ENCODE results near the gene BANF1. TPM values are rescaled to one million over a fixed set of nuclear protein-coding genes. Genes with fewer than 3 reads are reported as not detected.
A peak's percentile ranks its signal among the peaks of the same experiment; 100 is the strongest.

The BANF1 gene, protein sequence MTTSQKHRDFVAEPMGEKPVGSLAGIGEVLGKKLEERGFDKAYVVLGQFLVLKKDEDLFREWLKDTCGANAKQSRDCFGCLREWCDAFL
- total RNA-seq, result 100 to 1,000 TPM in 1 of 5 donors, 10 to 100 TPM in 4; 70.9 to 101 (median 82.6) TPM
- 17.4 TPM for total RNA-seq (2013)
- total RNA-seq, result 9.6 to 68.6 (median 18.5) reads per million in 29 experiments

DNA sequence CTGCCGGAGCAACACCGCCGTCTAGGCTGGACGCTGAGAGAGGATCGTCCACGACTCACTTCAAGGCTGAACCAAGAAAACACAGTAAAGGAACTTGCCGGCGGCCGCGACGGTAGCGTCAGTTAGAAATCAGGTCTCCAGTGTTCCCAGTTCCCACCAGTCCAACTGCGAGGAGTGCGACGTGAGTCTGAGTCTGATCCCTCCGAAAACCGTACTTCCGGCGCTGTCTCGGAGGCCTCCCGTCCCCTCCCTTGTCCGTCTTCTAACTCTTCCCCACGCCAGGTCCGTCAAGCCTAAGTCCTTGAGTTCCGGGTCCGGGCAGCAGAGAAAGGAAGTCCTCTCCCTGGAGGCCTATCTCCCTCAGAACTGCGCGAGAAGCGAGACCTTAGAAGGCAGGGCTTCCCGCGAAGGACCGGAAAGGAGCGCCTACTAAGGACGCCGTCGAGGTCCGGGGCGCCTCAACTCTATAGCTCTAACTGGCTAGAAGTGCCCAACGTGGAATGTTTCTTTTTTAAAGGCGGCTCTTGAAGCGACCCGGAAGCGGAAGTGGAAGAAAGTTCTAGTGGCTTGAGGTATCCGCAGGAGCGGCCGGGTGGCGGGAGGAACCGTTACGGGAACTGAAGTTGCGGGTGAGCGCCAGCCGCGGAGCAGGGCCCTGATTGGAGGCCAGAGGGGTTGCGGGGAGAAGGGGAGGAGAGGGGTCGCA, at the start of gene BANF1, which contains the start of gene EIF1AD:
BANF1 (plus strand) TSS at position 562 of the 706 bp plus-strand sequence. CDS start 748 bp downstream, outside the sequence.
EIF1AD (minus strand) TSS at position 216 of the 706 bp plus-strand sequence. CDS start 1,768 bp downstream, outside the sequence.
- Mint-ChIP-seq H3K27me3 (no peaks in the 10 kb centered on the region), H3K4me3 (peak within 1 kb of the TSS; percentile 95 to 100 (median 99)), H3K4me1 (peaks cover 28 to 50% (median 46%) of the 10 kb centered on the region in 3 donors), H3K9me3 (no peaks in the 10 kb centered on the region), H3K36me3 (peaks cover 38% of the 10 kb centered on the region), H3K27ac (peak within 1 kb of the TSS; percentile 99 to 100)
- Histone ChIP-seq H3K4me1 (ENCODE audit: control insufficient read depth in 1 of 2, extremely low read depth in 1 of 2, insufficient read depth in 2 of 2, low read length in 2 of 2) (peaks cover 5 to 27% of the 10 kb centered on the region in 2 experiments), H3K36me3 (ENCODE audit: control insufficient read depth in 2 of 2, extremely low read depth in 1 of 2, insufficient read depth in 1 of 2, low read length in 1 of 2) (peaks cover 13 to 51% of the 10 kb centered on the region in 2 donors), H3K27ac (ENCODE audit: low read length) (peak within 1 kb of the TSS; percentile 77), H3K4me3 (ENCODE audit: control insufficient read depth in 1 of 2, extremely low read depth in 1 of 2, low read length in 1 of 2) (peak within 1 kb of the TSS; percentile 82 to 92), H3K27me3 (replicated peaks in 1 of 2; ENCODE audit: control insufficient read depth in 2 of 2, extremely low read depth in 1 of 2, insufficient read depth in 2 of 2, low read length in 1 of 2) (no peaks in the 10 kb centered on the region), H3K9me3 (no peaks in the 10 kb centered on the region)
- peak; percentile 84 to 97 (median 90) for DNase-seq
- POLR2A ChIA-PET, result interaction anchor here (0.6 to 1.0 kb wide), 5 partner anchors 10 to 1227 kb away, joined by 3 to 10 read pairs (median 5); no protein-coding TSS in a partner anchor
- ATAC-seq (replicated peaks in 1 of 4), result peak; percentile 82 to 86 (median 82)
- whole genome bisulfite sequencing (ENCODE audit: insufficient coverage), result under 1% methylated on average over 50 of the region's 55 CpGs
- CTCF ChIA-PET, result interaction anchor here (0.6 to 1.4 kb wide), 10 partner anchors 10 to 2000 kb away, joined by 3 to 8 read pairs (median 4); partner anchors contain the start of genes CCDC85B (in 1 of the 2), FIBP (in 1 of the 2) and KAT5 (in 1 of the 2)

- ATAC-seq (replicated peaks in 1 of 4) (no peak), DNase-seq (no peak)
- Histone ChIP-seq H3K4me1 (ENCODE audit: control insufficient read depth in 1 of 2, extremely low read depth in 1 of 2, insufficient read depth in 2 of 2, low read length in 2 of 2) (peaks cover 6 to 20% of the 10 kb centered on the region in 2 experiments), H3K27me3 (replicated peaks in 1 of 2; ENCODE audit: control insufficient read depth in 2 of 2, extremely low read depth in 1 of 2, insufficient read depth in 2 of 2, low read length in 1 of 2) (peaks cover 0 to 3% of the 10 kb centered on the region in 2 experiments), H3K27ac (ENCODE audit: low read length) (no peak overlapping the region), H3K36me3 (ENCODE audit: control insufficient read depth in 2 of 2, extremely low read depth in 1 of 2, insufficient read depth in 1 of 2, low read length in 1 of 2) (no peaks in the 10 kb centered on the region), H3K4me3 (ENCODE audit: control insufficient read depth in 1 of 2, extremely low read depth in 1 of 2, low read length in 1 of 2) (no peak overlapping the region), H3K9me3 (no peaks in the 10 kb centered on the region)
- WGBS (ENCODE audit: insufficient coverage), result 98% methylated on average over 13 of the region's 20 CpGs
- Mint-ChIP-seq H3K27me3 (no peaks in the 10 kb centered on the region), H3K4me1 (peaks cover 17 to 21% (median 21%) of the 10 kb centered on the region in 3 donors), H3K27ac (no peak overlapping the region), H3K4me3 (no peak overlapping the region), H3K9me3 (no peaks in the 10 kb centered on the region), H3K36me3 (no peaks in the 10 kb centered on the region)
- POLR2A ChIA-PET, result interaction anchor here in 1 of 2 donors (0.6 kb wide), 1 partner anchor 1073 kb away, joined by 3 read pairs; no protein-coding TSS in a partner anchor
- CTCF ChIA-PET, result no interaction called here
These were observed 48.8 kb upstream of the BANF1 start for GRCh38 chr11:65953471-65953870.

GRCh38 chr11:65954771-65955170, 47.5 kb upstream of the BANF1 start:
- no peaks in the 10 kb centered on the region for H3K9me3 Mint-ChIP-seq
- no peak overlapping the region for H3K27ac Mint-ChIP-seq
- Histone ChIP-seq H3K27me3 (replicated peaks in 1 of 2; ENCODE audit: control insufficient read depth in 2 of 2, extremely low read depth in 1 of 2, insufficient read depth in 2 of 2, low read length in 1 of 2) (peaks cover 0 to 3% of the 10 kb centered on the region in 2 experiments), H3K4me3 (ENCODE audit: control insufficient read depth in 1 of 2, extremely low read depth in 1 of 2, low read length in 1 of 2) (no peak overlapping the region), H3K9me3 (no peaks in the 10 kb centered on the region), H3K36me3 (ENCODE audit: control insufficient read depth in 2 of 2, extremely low read depth in 1 of 2, insufficient read depth in 1 of 2, low read length in 1 of 2) (no peaks in the 10 kb centered on the region), H3K27ac (ENCODE audit: low read length) (no peak overlapping the region), H3K4me1 (ENCODE audit: control insufficient read depth in 1 of 2, extremely low read depth in 1 of 2, insufficient read depth in 2 of 2, low read length in 2 of 2) (peaks cover 6 to 23% of the 10 kb centered on the region in 2 experiments)
- no peak overlapping the region for H3K4me3 Mint-ChIP-seq
- CTCF ChIA-PET, result interaction anchor here in 1 of 2 donors (1.0 kb wide), 1 partner anchor 67 kb away, joined by 3 read pairs; the partner anchor contains the start of gene FIBP
- no peaks in the 10 kb centered on the region for H3K27me3 Mint-ChIP-seq
- 80% methylated on average over 3 of the region's 8 CpGs for WGBS (ENCODE audit: insufficient coverage)
- H3K4me1 Mint-ChIP-seq, result peaks cover 19 to 23% (median 21%) of the 10 kb centered on the region in 3 donors
- DNase-seq (no peak), ATAC-seq (replicated peaks in 1 of 4) (no peak)
- no peaks in the 10 kb centered on the region for H3K36me3 Mint-ChIP-seq
- POLR2A ChIA-PET, result interaction anchor here in 1 of 2 donors (0.5 to 0.7 kb wide), 2 partner anchors 24 to 147 kb away, joined by 3 to 8 read pairs; no protein-coding TSS in a partner anchor

DNA sequence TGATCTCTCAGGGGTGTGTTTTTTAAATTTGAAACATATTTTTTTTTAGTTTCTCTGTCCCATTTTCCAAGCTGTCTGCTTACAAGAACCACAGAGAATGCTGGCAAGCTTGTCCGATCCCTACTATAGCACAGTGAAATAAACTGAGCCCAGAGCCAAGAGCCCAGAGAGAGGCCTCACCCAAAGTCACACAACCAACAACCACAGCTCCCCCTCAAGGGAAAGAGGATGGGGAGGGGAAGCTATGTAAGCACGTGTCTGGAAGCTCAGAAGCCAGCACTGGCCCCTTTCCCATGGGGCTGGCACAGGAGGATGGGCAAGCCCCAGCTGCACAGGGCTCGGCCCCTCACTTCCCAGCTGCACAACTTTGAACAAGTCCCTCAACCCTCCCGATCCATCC, 44.0 kb upstream of the BANF1 start:
- Histone ChIP-seq H3K9me3 (no peaks in the 10 kb centered on the region), H3K4me1 (ENCODE audit: control insufficient read depth in 1 of 2, extremely low read depth in 1 of 2, insufficient read depth in 2 of 2, low read length in 2 of 2) (peaks cover 19 to 45% of the 10 kb centered on the region in 2 experiments), H3K4me3 (ENCODE audit: control insufficient read depth in 1 of 2, extremely low read depth in 1 of 2, low read length in 1 of 2) (no peak overlapping the region), H3K27ac (ENCODE audit: low read length) (peak overlapping the region; percentile 78), H3K27me3 (replicated peaks in 1 of 2; ENCODE audit: control insufficient read depth in 2 of 2, extremely low read depth in 1 of 2, insufficient read depth in 2 of 2, low read length in 1 of 2) (peaks cover 0 to 3% of the 10 kb centered on the region in 2 experiments), H3K36me3 (ENCODE audit: control insufficient read depth in 2 of 2, extremely low read depth in 1 of 2, insufficient read depth in 1 of 2, low read length in 1 of 2) (peaks cover 0 to 2% of the 10 kb centered on the region in 2 donors)
- no peak for DNase-seq
- Mint-ChIP-seq H3K36me3 (peaks cover 3% of the 10 kb centered on the region), H3K27me3 (no peaks in the 10 kb centered on the region), H3K4me1 (peaks cover 41 to 47% (median 41%) of the 10 kb centered on the region in 3 donors), H3K27ac (peak overlapping the region; percentile 97 to 98), H3K4me3 (peak overlapping the region in 1 of 3 donors; percentile 65), H3K9me3 (no peaks in the 10 kb centered on the region)
- ChIA-PET CTCF (interaction anchor here in 1 of 2 donors (0.7 to 1.6 kb wide), 2 partner anchors 69 to 73 kb away, joined by 3 read pairs; no protein-coding TSS in a partner anchor), POLR2A (no interaction called here)
- ATAC-seq (replicated peaks in 1 of 4), result no peak
- no CpG with 5 or more reads among the region's 4 CpGs for WGBS (ENCODE audit: insufficient coverage)

DNA sequence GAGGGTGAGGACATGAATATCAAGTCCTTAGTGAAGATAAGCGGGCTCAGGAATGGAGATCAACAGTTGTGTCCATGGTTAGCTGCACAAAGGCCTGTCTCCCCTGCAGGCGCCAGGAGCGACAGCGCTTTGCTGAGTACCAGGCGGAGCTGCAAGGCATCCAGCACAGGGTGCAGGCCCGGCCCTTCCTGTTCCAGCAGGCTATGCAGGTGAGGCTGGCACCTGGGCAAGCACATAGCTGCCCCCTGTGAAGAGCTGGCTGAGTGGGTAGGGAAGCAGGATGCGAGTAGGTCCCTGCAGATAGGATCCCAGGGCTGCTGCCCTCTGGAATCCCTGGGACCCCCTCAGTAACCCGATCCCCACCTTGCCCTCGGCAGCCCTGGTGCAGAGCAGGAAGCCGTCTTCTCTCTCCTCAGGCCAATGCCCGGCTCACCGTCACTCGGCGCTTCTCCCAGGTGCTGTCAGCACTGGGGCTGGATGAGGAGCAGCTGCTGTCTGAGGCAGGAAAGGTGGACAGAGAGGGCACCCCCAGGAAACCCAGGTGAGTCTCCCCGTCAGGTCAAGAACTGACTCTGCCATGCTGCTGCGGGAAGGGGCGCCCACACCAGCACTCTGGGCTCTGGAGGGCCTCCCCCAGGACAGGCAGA, 43.4 kb upstream of the BANF1 start:
- Histone ChIP-seq H3K27me3 (replicated peaks in 1 of 2; ENCODE audit: control insufficient read depth in 2 of 2, extremely low read depth in 1 of 2, insufficient read depth in 2 of 2, low read length in 1 of 2) (no peaks in the 10 kb centered on the region), H3K4me3 (ENCODE audit: control insufficient read depth in 1 of 2, extremely low read depth in 1 of 2, low read length in 1 of 2) (no peak overlapping the region), H3K4me1 (ENCODE audit: control insufficient read depth in 1 of 2, extremely low read depth in 1 of 2, insufficient read depth in 2 of 2, low read length in 2 of 2) (peaks cover 20 to 51% of the 10 kb centered on the region in 2 experiments), H3K9me3 (no peaks in the 10 kb centered on the region), H3K27ac (ENCODE audit: low read length) (peak overlapping the region; percentile 10), H3K36me3 (ENCODE audit: control insufficient read depth in 2 of 2, extremely low read depth in 1 of 2, insufficient read depth in 1 of 2, low read length in 1 of 2) (peaks cover 0 to 5% of the 10 kb centered on the region in 2 donors)
- Mint-ChIP-seq H3K9me3 (no peaks in the 10 kb centered on the region), H3K4me3 (peak overlapping the region in 1 of 3 donors; percentile 65), H3K27me3 (no peaks in the 10 kb centered on the region), H3K36me3 (peaks cover 4% of the 10 kb centered on the region), H3K27ac (peak overlapping the region; percentile 97 to 98), H3K4me1 (peaks cover 46 to 53% (median 47%) of the 10 kb centered on the region in 3 donors)
- ChIA-PET POLR2A (no interaction called here), CTCF (interaction anchor here in 1 of 2 donors (1.6 kb wide), 1 partner anchor 70 kb away, joined by 3 read pairs; no protein-coding TSS in a partner anchor)
- ATAC-seq (replicated peaks in 1 of 4) (no peak), DNase-seq (no peak)
- 96% methylated on average over 13 of the region's 17 CpGs for WGBS (ENCODE audit: insufficient coverage)

Data from T-cell (primary cell).